GM18861 (cell line): ENCODE results near the gene WSB1.
A peak's percentile ranks its signal among the peaks of the same experiment; 100 is the strongest.

ENCODE experiments used
- ATAC-seq: cut with Tn5 transposase; IDR thresholded peaks from one replicate; pipeline ENCODE4 v1.9.1; 2021; ENCODE audit not compliant: unreplicated experiment

Gene WSB1

GRCh38 chr17:27333410-27333980, 39.6 kb downstream of the WSB1 start:
- no peak for ATAC-seq

GRCh38 chr17:27336184-27336583, 42.3 kb downstream of the WSB1 start:
- no peak for ATAC-seq

DNA sequence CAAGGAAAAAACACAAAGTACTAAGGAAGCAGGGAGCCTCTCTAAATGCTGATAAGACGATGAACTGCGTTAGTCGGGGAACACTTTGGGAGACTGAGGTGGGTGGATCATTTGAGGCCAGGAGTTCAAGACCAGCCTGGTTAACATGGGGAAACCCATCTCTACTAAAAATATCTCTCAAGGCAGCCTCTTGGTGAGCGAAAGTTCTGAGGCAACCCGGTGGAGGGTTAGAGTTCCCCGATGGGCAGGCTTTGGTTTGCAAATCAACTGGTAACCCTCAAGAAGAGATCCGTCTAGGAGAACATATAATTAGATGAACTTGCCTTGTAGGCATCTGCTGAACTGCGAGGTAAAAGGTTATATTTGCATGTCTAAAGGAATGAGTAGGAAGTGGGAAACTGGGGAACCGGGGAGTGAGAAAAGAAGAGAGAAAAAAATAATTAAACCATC, 44.6 kb downstream of the WSB1 start:
- ATAC-seq = peak; percentile 51

- ATAC-seq = peak; percentile 46
Measured at GRCh38 chr17:27339198-27339835, 45.4 kb downstream of the WSB1 start.

DNA sequence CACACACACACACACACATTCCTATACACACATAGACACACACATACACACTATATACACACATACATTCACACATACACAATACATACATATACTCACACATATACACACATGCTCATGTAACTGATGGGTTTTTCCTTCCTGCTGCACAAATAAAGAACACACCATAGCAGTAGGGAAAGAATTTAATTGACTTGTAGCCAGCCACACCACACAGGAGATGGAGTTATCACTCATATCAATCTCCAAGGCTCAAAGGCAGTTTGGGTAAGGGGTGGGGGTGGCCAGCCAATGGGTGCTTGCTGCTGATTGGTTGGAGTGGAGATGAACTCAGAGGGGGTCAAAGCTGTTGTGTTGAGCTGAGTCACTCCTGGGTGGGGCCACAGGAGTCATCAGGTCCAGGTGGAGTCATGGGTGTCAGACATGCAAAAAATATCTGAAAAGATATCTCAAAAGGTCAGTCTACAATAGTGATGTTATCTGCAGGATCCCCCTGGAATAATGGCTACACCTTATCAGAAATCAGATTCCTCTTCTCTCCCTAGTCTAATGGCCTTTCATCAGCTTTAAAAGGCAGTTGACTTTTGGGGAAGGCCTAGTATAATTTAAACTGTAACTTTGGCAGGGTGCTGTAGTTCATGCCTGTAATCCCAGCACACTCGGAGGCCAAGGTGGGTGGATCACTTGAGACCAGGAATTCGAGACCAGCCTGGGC, 46.1 kb downstream of the WSB1 start:
- no peak for ATAC-seq

- ATAC-seq = no peak
Measured at GRCh38 chr17:27340575-27340974, 46.7 kb downstream of the WSB1 start.

DNA sequence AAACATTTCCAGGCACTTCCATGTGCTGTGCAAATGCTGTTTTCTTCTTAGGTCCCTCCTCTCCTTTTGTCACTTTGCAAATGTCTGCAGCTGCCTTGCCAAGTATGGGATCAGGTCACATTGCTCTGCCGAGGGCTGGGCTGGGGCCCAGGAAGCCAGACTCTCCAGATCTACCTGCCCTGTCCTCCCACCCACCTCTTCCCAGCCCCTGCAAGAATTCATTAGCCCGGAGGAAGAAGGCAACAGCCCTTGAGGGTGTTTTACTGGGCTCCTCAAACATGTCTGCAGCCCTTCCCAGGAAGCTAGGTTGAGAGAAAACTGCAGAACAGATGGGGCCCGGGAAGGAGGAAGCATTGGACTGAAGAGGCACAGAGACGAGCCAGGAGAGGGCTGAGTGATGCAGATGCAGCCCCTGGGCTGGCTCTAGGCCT, 47.1 kb downstream of the WSB1 start:
- no peak for ATAC-seq

DNA sequence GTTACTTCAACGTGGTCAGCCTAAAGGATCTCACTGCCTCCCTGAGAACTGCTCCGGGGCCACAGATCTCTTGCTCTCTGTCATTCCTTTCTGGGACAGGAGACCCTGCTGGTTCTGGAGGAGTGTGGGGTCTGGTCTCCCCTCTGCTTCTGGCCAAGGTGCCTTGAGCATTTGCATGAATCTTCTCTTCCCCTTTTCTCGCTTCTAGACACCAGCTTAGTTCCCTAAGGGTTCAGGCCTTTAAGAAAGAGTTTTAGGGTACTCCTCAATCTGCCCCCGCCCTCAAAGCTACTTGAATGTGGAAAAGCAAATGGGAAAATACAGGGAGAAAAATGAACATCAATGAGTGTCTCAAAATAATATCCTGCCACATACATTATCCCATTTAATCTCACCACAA, 48.1 kb downstream of the WSB1 start:
- no peak for ATAC-seq

DNA sequence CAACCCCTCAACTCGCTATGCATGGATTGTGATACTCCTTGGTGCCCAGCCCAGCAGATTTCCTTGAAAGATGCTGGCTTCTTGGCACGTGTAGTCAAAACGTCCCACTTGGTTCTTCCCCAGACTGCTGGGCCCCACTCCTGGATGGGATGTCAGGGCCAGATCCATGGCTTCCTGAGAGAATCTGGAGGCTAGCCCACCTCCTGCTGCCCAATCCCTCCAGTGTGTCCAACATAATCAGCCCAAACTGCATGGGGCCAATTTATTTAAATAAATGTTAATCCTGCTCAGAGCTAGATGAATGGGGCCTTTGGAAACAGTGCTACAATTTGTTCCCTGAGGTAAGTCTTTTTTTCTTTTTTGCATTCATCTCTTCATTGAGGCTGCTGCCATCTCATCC, 49.4 kb downstream of the WSB1 start:
- no peak for ATAC-seq

DNA sequence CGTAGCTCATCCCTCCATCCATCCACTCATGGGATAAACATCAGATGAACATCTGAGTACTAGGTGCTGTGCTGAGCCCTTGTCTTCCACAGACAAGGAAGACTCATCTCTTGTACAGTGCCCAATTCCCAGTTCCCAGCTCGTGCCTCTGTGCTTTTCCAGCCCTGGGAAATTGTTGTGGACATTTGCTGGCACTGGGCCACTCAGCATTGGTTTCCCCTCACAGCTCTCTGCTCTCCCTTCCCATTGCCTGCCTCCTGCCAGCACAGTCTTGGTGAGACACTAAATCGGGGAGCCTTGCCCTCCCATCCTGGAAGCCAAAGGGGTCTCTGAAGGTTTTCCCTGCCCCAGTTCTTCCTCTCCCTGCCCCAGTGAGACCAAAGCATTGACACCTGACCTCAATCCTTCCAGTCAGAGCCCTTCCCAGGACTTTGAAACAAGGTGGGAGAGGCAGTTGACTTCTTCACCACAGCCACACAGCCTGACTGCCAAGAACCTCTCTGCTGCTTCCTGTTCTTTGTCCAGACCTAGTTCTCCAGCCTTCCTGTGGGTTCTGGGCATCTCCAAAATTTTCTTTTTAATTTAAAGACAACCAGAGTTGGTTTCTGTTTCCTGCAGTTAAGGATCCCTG, 50.2 kb downstream of the WSB1 start:
- ATAC-seq = no peak

DNA sequence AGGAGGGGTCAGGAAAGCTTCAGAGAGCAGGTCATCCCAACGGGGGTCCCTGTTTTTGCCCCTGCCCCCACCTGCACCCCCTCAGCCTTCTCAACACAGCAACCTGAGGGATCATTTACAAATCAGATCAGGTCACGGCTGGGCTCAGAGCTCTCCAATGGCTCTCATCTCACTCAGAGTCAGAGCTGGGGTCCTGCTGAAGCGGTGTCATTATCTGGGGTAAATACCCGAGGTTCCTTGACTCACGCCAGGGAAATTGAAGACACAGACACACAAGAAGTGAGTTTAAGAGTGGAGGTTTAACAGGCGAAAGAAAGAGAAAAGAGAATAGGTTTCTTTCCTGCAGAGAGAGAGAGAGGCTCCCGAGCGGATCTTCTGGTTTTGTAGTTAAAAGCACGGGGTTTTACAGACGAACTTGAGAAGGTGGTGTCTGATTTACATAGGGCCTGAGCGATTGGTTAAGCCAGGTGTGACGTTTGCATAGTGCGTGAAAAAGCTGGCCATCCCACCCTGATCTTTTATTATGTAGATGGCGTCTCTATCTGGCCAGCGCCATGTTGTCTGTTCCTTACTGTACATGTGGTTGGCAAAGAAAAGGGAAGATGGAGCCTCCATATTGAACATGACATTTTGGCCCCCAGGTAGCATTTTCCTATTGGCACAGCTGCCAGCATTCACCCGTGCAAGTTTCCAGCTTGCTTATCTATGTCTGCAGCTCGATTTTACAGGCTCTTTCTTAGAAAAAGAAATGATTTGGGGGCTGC, 51.4 kb downstream of the WSB1 start:
- no peak for ATAC-seq

GRCh38 chr17:27346228-27346899, 52.5 kb downstream of the WSB1 start:
- ATAC-seq = no peak

DNA sequence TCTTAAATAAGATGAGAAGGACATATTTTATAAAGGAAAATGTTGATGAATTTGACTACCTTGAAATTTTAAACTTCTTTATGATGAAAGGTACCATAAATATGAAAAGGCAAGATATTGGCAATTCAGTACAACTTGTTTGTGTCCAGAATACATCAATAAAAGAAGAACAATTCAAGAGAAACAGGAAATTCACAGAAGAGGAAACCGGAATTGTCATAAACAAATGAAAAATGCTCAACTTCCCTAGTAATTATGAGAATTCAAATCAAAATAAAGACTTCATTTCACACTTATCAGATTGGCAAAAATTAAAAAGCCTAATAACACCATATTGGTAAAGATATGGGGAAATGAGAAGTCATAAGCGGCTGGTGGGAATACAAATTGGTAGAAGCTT, 54.3 kb downstream of the WSB1 start:
- no peak for ATAC-seq

GRCh38 chr17:27349540-27350021, 55.7 kb downstream of the WSB1 start:
- no peak for ATAC-seq

DNA sequence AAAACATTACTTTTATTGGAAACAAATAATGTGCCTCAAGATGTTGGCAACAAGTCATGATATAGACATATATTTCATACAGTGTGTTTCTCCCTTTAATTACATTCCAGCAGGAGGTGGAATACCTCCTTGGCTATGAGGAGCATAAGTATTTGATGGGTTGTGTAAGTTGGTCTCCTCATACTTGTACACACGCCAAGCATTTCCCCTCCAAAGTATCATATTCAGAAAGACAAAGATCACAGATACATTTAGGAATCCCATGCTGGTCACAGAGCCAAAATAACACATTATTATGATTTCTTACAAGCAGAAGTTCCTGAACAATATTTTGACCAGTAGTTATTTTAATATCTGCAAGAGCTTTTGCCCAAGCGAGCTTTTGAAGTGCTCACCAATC, 57.8 kb downstream of the WSB1 start:
- no peak for ATAC-seq

- no peak for ATAC-seq
Measured at GRCh38 chr17:27352448-27353032, 58.6 kb downstream of the WSB1 start.

DNA sequence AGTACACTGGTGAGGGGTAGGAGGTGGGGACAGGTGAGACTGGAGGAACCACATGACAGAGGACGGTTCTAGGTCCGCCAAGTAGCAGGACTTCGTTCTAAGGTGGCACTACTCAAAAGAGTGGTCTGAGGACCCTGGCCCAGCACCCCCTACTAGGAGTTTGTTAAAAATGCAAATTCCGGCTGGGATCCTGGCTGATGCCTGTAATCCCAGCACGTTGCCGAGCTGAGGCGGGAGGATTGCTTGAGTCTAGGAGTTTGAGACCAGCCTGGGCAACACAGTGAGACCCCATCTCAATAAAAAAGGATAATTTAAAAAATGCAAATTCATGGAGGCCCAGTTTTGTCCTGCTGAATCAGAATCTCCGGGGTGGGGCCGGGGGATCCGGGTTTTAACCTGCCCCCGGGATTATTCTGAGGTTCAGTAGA, 59.1 kb downstream of the WSB1 start:
- no peak for ATAC-seq

- ATAC-seq = peak; percentile 71
Measured at GRCh38 chr17:27353461-27354050, 59.6 kb downstream of the WSB1 start.

DNA sequence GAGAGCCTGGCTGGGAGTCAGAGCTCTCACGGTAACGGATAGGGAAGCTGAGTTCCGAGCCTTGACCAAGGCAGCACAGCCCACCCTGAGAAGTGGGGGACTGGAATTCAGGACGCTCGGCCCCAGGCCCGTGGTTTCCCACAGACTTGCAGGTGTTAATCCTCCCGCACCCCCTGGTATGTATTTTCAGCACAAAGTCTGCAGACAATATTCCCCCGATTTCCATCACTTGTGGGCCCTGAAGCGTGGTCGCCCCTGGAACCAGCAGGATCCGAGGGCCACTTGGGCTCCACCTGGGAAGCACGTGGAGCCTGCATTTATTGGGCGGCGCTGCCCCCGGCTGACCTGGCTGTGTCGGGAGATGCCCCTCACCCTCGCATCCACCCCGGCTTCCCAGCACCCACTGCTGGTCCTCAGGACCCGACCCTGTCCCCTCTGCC, 60.2 kb downstream of the WSB1 start:
- ATAC-seq = no peak
